Body of pancreas (tissue), 4 donors: ENCODE measurements around the gene IFNAR1.

Experiments
- POLR2A ChIP-seq, 3 donors: fragments of 450-650 bp; IDR thresholded peaks; one replicate each; pipeline ENCODE4 v1.6.1; 2016; ENCODE audit warnings: antibody characterized with exemption in 3 of 3, mild to moderate bottlenecking in 2 of 3
- TF ChIP-seq, protein P1 (sequence below), 7 experiments: fragments of 450-650 bp in 4 of 7; fragments of 200-600 bp in 3 of 7; sonication (generic) in 3 of 7; IDR thresholded peaks; one replicate each; pipeline ENCODE4 v1.5.1; 2016 to 2019; ENCODE audit warnings: antibody characterized with exemption in 7 of 7

- TF ChIP-seq, protein P1, sequence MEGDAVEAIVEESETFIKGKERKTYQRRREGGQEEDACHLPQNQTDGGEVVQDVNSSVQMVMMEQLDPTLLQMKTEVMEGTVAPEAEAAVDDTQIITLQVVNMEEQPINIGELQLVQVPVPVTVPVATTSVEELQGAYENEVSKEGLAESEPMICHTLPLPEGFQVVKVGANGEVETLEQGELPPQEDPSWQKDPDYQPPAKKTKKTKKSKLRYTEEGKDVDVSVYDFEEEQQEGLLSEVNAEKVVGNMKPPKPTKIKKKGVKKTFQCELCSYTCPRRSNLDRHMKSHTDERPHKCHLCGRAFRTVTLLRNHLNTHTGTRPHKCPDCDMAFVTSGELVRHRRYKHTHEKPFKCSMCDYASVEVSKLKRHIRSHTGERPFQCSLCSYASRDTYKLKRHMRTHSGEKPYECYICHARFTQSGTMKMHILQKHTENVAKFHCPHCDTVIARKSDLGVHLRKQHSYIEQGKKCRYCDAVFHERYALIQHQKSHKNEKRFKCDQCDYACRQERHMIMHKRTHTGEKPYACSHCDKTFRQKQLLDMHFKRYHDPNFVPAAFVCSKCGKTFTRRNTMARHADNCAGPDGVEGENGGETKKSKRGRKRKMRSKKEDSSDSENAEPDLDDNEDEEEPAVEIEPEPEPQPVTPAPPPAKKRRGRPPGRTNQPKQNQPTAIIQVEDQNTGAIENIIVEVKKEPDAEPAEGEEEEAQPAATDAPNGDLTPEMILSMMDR (IDR thresholded peaks at IDR 0.05), result no peak
- no peak for TF ChIP-seq POLR2A (IDR thresholded peaks at IDR 0.05)
Observed at GRCh38 chr21:33371366-33371765, 46.6 kb downstream of the IFNAR1 start.
